Nephron progenitor cell (in vitro differentiated cells): ENCODE measurements around the gene GFY.
"Not testable (repeated sequence)": the region's sequence is repeated elsewhere in the genome, so short reads cannot be mapped to it uniquely, and the experiment has no call there.

ENCODE experiments used
- DNase-seq: peaks from one replicate; pipeline ENCODE4 v3.0.0; 2021
- H3K27ac Mint-ChIP-seq: 2 replicates; pipeline ENCODE4 v1.8.0; 2021; ENCODE audit warnings: mild to moderate bottlenecking, moderate library complexity, mixed read lengths
- H3K27me3 Mint-ChIP-seq: 2 replicates; pipeline ENCODE4 v1.8.0; 2021; ENCODE audit warnings: mild to moderate bottlenecking, low read depth, mixed read lengths; ENCODE audit not compliant: poor library complexity
- H3K36me3 Mint-ChIP-seq: 2 replicates; pipeline ENCODE4 v1.8.0; 2021; ENCODE audit warnings: low read depth, mixed read lengths
- H3K4me1 Mint-ChIP-seq: 2 replicates; pipeline ENCODE4 v1.8.0; 2021; ENCODE audit warnings: mixed read lengths
- H3K4me3 Mint-ChIP-seq: 2 replicates; pipeline ENCODE4 v1.8.0; 2021; ENCODE audit warnings: mild to moderate bottlenecking, moderate library complexity, mixed read lengths
- H3K9me3 Mint-ChIP-seq: 2 replicates; pipeline ENCODE4 v1.8.0; 2021; ENCODE audit warnings: mild to moderate bottlenecking, moderate library complexity, mixed read lengths
- CTCF ChIP-seq: fragments of 200-600 bp; sonication (generic); IDR thresholded peaks from 2 replicates; pipeline ENCODE4 v1.5.0; 2021; ENCODE audit warnings: antibody characterized with exemption

GFY gene

GRCh38 chr19:49468746-49469447 lies 43.7 kb downstream of the GFY start:
- no peak for TF ChIP-seq CTCF
- Mint-ChIP-seq H3K27ac (no peak overlapping the region), H3K27me3 (peaks cover 6% of the 10 kb centered on the region), H3K36me3 (peaks cover 14% of the 10 kb centered on the region), H3K4me3 (no peak overlapping the region), H3K4me1 (peaks cover 8% of the 10 kb centered on the region), H3K9me3 (no peaks in the 10 kb centered on the region)
- peak; percentile 64 for DNase-seq

- TF ChIP-seq CTCF: no peak
- no peak overlapping the region for H3K4me3 Mint-ChIP-seq
- H3K27ac Mint-ChIP-seq: no peak overlapping the region
- no peaks in the 10 kb centered on the region for H3K9me3 Mint-ChIP-seq
- peaks cover 14% of the 10 kb centered on the region for H3K36me3 Mint-ChIP-seq
- H3K27me3 Mint-ChIP-seq: peaks cover 8% of the 10 kb centered on the region
- peaks cover 15% of the 10 kb centered on the region for H3K4me1 Mint-ChIP-seq
- DNase-seq: no peak
Observed at GRCh38 chr19:49469828-49470614, 44.8 kb downstream of the GFY start.

- H3K36me3 Mint-ChIP-seq: peaks cover 14% of the 10 kb centered on the region
- peak overlapping the region; percentile 27 for H3K27ac Mint-ChIP-seq
Observed at GRCh38 chr19:49470615-49470978, 45.4 kb downstream of the GFY start.

GRCh38 chr19:49472936-49473335 lies 47.7 kb downstream of the GFY start:
- Mint-ChIP-seq H3K27me3 (peaks cover 18% of the 10 kb centered on the region), H3K4me3 (no peak overlapping the region), H3K4me1 (peaks cover 31% of the 10 kb centered on the region), H3K36me3 (peaks cover 14% of the 10 kb centered on the region), H3K9me3 (no peaks in the 10 kb centered on the region), H3K27ac (no peak overlapping the region)
- no peak for DNase-seq
- no peak for TF ChIP-seq CTCF

More at GRCh38 chr19:49470615-49470978, 45.4 kb downstream of the GFY start:
- peaks cover 14% of the 10 kb centered on the region for H3K27me3 Mint-ChIP-seq
- no peak overlapping the region for H3K4me3 Mint-ChIP-seq
- no peak for DNase-seq
- TF ChIP-seq CTCF: no peak
- no peaks in the 10 kb centered on the region for H3K9me3 Mint-ChIP-seq
- H3K4me1 Mint-ChIP-seq: peaks cover 21% of the 10 kb centered on the region

- not testable (repeated sequence) for H3K4me3 Mint-ChIP-seq, H3K27ac Mint-ChIP-seq, H3K9me3 Mint-ChIP-seq, DNase-seq
- Mint-ChIP-seq H3K27me3 (peaks cover 18% of the 10 kb centered on the region), H3K36me3 (peaks cover 14% of the 10 kb centered on the region), H3K4me1 (peaks cover 31% of the 10 kb centered on the region)
Observed at GRCh38 chr19:49473501-49473867, 48.3 kb downstream of the GFY start.

GRCh38 chr19:49473868-49474541 lies 48.8 kb downstream of the GFY start, which contains the start of gene FLT3LG:
TSS of gene FLT3LG (plus strand) at chr19:49474215. CDS start at chr19:49474640, 425 bp downstream.
- H3K4me3 Mint-ChIP-seq: peak within 1 kb of the TSS; percentile 61
- H3K4me1 Mint-ChIP-seq: peaks cover 26% of the 10 kb centered on the region
- no peak within 1 kb of the TSS for H3K27ac Mint-ChIP-seq
- H3K36me3 Mint-ChIP-seq: peaks cover 10% of the 10 kb centered on the region
- TF ChIP-seq CTCF: peak; percentile 92
- no peaks in the 10 kb centered on the region for H3K9me3 Mint-ChIP-seq
- peaks cover 18% of the 10 kb centered on the region for H3K27me3 Mint-ChIP-seq
- peak; percentile 73 for DNase-seq
